ENCODE data around the gene THSD1.
"Not testable (repeated sequence)": the region's sequence is repeated elsewhere in the genome, so short reads cannot be mapped to it uniquely, and the experiment has no call there.

Gene THSD1

DNA sequence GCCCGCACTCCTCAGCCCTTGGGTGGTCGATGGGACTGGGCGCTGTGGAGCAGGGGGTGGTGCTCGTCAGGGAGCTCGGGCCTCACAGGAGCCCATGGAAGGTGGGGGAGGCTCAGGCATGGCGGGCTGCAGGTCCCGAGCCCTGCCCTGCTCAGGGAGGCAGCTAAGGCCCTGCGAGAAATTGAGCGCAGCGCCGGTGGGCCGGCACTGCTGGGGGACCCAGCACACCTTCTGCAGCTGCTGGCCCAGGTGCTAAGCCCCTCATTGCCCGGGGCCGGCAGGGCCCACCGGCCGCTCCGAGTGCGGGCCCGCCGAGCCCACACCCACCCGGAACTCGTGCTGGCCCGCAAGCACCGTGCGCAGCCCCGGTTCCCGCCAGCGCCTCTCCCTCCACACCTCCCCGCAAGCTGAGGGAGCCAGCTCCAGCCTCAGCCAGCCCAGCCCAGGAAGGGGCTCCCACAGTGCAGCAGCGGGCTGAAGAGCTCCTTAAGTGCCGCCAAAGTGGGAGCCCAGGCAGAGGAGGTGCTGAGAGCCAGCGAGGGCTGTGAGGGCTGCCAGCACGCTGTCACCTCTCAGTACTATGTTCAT is 2.2 kb upstream of the THSD1 start:
- not testable (repeated sequence) for DNase-seq

DNA sequence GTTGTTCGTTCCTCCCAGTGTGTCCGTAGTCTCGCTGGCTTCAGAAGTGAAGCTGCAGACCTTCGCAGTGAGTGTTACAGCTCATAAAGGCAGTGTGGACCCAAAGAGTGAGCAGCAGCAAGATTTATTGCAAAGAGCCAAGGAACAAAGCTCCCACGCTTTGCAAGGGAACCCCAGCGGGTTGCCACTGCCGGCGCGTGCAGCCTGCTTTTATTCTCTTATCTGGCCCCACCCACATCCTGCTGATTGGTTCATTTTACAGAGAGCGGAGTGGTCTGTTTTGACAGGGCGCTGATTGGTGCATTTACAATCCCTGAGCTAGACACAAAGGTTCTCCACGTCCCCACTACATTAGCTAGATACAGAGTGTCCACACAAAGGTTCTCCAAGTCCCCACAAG is 1.5 kb upstream of the THSD1 start:
- not testable (repeated sequence) for DNase-seq

DNA sequence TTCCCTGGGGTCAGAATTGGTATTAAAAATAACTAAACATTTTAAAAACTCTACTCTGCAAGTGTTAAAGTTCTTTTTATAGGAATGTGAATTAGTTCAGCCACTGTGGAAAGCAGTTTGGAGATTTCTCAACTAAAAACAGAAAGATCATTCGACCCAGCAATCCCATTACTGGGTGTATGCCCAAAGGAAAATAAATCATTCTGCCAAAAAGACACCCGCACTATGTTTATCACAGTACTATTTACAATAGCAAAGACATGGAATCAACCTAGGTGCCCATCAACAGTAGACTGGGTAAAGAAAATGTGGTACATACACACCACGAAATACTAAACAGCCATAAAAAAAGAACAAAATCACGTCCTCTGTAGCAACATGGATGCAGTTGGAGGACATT is 657 bp upstream of the THSD1 start:
- no peak for DNase-seq

DNA sequence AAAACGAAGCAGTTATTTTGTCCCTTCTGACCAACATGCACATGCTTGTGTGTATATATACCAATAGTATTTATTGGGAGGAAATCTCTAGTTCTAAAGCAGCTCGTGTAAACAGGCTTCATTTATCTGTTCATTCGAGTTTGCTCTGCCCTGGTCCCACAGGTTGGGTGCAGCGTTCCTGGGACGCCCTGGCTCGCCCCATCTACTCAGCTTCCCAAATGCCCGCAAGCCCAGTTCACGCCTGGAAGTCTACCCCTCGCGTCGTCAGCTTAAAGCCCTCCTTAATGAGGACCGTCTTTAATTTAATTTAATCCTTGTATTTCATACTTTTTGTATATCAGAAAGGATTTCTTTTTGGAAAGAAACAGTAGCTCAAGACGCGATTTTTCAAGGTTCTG is 604 bp downstream of the THSD1 start:
- no peak for DNase-seq

DNA sequence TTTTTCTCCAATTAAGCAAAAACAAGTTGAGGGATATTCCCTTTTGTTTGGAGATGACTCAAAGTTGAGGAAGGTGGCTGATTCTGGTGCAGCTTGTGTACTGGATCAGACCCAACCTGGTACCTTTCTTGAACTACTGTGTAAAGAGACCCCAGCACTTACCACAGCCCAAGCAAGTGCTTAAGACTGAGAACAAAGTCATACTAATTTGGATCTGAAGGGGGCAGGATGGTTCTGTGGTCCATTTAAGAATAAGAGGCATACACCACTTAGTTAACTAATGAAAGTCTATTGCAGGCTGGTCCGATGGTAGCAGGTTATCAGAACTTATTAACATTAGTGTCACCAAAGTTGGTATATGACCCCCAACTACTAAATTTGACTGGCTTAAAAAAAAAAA is 6.3 kb downstream of the THSD1 start:
- DNase-seq: no peak

DNA sequence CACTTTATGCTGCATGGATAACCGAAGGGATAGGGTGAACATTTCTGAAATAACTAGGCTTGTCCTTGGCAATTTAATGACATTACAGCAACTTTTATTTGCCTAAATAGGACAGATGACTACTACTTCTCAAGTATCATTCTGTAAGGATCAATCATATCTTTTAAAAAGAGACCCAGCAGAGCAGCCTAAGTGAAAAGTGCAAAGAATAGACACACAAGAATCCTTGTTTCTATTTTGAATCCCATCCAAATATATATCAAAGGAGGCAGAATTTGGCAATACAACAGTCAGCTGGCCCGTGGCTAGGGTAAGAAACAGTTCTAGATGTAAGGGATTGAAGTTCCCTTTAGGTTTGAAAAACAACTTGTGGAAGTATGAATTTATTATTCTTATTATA is 6.9 kb downstream of the THSD1 start:
- DNase-seq: no peak

DNA sequence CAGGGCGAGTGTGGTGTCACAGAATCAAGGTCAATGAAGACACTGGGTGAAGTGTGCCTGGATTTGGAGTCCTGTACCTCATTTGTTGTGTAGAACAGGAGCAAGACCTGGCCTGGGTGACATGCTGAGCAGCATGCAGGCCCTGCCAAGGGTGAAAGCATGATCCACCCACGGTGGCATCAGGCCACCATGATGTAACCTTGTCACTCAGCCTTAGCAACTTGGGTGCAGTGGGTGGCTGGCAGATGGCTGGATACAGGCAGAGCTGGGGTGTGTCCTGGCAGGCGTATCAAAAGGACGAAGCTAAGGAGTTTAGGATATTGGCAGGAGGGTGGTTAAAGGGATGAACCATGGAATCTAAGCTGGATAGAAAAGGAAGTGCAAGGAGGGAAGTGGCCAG is 10.3 kb downstream of the THSD1 start:
- DNase-seq: no peak

DNA sequence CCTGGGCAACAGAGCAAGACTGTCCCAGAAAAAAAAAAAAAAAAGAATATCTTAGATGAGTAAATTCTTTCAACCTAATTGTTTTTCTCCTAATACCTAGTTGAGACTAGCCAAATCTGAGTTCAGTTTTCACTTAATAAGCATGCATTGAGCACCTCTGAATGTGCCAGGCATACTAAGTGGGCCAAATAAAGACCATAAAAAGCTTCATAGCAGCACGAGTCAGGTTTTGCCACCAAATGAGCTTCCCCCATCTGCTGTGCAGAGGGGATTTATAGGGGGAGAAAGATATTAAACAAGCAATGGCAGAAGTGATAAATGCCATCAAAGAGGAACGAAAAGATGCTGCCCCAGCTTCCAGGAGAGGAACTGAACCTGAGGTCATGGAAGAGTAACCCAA is 11.4 kb downstream of the THSD1 start:
- DNase-seq: no peak

DNA sequence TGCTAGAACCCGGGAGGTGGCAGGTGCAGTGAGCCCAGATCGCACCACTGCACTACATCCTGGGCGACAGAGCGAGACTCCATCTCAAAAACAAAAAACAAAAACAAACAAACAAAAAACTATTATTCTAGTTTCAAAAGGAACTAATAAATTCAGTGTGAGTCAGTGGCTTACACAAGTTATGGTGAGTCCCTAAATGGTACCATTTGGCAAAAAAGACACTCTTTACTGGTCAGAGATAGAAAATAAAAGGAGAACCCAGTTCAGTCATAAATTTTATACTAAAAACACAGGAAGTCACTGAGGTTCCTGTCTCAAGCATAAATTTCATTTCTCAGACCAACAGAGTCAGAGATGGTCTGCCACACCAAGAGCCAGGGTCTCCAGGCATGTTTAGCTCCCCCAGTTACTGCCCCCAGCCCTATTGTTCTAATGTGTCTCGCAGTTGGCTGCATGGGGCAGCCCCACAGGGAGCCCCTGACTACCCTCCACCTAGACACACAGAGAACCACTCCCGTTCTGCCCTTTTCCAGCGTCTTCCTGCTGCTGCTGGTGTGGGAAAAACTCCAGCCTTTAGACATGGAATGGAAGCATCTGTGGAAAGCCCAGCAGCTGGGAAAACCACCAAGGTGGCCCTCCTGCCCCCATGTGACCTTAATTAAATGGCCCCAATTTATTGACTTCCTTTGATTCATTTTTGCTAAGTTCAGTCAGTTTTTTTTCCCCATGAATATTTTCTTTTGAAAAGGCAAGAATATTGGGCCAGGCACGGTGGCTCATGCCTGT is 12.2 kb downstream of the THSD1 start:
- DNase-seq: no peak

DNA sequence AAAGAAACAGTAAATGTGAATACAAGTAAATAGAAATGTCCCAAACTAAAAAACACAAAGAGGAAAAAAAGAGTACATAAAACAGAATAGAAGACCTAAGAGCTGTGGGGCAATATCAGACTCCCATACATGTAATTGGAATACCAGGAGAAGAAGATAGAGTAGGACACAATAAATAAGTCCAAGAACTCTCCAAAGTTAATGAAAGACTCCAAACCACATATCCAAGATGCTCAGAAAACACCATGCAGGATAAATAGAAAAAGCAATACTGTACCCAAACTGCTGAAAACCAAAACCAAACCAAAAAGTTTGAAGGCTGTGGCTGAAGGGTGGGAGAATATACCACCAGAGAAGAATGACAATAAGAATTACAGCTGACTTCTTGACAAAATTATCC is 18.3 kb downstream of the THSD1 start:
- no peak for DNase-seq

DNA sequence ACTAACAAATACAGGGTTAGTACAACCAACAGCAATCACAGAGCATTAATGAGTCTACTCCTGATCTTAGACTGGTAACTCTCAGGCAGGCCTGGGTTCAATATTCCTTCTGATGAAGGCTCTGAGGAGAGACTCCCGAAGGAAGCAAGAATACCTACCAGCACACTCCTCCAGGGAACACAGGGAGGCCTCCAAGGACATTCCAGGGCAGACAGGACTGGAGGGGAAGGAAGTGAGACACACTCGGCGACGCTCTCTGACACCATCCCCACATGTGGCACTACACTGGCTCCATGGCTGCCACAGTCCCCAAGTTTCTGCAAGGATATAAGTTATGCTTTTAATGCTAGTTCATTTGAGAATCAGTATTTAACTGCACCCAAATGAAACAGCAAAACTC is 20.1 kb downstream of the THSD1 start:
- DNase-seq: no peak

DNA sequence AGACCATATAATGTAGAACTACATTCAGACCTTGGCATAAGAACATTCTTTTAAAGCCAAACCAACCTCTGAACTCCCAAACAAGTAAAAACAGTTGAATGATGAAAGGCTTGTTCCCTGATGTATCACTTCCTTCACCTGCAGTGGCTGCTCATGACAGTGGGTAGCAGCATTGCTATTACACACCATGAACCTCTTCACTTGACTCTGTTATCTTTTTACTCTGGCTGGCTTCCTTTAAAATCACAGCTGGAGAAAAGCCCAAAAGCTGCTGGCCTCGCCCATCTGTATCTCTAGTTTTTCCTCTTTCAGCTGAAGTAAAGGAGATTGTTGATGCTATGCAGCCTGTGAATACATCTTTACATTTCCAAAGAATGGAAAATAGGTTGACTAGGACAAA is 22.6 kb downstream of the THSD1 start:
- no peak for DNase-seq

DNA sequence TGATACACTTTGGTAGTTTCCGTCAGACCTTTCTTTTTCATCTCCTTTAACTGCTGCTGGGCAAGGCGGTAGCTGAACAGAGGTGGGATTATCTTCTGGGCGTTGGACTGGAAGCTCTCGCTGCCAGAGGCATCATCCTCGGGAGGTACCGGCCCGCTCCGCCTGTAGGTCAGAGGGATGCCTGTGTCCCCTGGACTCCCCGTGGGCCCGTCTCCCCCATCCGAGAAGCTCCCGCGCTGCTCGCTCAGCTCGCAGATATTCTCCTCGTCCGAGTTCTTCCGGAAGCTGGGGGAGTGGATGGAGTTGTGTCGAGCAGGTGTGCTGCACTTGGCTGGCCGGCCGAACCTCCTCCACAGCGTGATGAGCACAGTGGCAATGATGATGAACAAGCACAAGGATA is 27.7 kb downstream of the THSD1 start:
- DNase-seq: no peak

DNA sequence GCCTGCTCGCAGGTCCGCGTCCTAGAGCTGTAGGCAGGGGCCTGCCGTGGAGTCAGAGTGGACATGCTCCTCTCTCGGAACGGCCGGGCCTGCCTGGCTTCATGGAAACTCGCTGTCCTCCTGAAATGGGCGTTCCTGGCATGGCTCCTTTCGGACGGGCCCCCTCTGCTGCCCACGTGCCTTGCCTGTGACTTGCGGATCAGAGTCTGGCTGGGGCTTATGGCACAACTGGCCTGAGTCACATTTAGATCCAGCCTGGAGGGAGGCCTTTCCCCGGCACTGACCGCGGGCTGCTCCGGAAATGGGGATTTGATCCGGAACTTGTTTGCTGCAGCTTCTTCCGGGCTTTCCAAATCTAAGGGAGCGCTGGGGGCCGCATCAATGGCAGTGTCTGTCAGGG is 28.1 kb downstream of the THSD1 start:
- no peak for DNase-seq

DNA sequence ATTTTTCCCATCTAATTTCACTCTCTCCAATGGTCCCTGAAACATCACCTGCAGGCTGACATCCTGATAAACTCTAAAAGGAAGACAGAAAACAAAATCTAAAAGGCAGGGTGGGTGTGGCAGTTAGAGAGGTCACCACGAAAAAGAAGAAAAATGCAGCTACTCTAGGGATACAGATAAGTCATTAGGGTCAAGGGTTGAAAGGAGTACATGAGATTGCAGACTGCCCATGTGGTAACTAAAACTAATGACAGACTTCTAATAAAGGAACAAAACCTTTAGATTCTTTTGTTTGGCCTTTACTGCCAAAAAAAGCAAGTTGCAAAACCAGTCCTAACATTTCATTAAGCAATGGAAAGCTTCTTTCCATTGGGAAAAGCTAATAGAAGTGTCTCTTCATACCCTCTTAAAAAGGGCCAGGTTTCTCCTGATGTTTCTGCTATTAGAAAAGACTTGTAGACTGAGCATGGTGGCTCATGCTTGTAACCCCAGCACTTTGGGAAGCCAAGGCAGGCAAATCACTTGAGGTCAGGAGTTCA is 31.0 kb downstream of the THSD1 start:
- no peak for DNase-seq

DNA sequence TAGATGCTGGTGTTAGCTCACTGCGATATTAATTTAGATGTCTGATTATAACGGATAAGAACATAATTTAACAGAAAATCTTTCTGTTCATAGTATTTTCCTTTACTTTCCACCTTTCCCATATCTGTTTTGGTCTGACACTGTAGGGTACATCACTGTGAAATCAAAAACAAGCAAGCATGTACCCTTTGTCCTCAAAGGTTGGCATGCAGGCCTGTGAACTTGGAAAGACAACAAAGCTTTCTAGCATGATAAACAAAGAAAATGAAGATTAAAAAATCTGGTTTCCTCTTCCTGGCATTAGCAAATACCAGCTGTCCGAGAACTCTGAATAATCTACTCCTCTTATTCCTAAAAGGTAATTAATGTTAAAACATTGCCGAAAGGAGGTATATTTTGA is 31.6 kb downstream of the THSD1 start:
- no peak for DNase-seq

DNA sequence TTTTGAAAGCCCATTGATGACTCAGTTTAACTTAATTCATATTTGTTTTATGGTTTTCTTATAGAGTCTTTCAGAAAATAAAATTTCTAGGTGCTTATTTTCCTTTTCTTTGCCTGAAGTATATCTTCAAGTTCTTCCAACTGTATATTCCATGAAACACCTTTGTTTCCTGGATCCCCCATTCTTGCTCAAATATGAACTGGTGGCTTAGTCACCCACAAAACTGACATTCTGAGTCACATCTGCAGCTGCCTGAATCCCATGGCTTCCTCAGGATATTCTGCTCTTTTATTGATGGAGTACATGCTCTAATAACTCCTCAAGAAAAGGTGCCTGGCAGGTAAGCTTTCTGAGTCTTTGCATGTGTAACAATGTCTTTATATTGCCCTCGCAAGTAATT is 32.7 kb downstream of the THSD1 start:
- not testable (repeated sequence) for DNase-seq

DNA sequence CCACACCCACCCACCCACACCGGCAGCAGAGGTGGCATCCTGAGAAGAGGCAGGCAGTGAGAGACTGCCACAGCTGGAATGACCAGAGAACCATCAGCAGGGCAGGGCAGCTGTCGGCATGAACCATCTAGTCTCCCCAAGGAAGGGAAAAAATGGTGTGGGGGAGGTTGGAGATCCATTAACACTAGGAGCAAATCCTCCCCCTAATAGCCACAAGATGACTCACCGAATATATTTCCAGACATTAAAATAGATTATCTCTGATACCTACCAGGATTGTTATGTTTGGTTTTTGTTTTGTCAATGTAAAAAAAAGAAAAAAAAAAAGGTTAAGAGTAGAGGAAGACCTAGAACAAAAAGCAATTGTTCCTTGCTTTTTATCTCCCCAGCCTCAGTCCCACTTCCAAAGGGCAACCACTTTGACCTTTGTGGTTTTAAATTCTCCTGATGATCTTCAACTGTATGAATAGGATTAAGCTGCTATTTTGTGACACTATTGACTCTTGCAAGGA is 34.2 kb downstream of the THSD1 start:
- DNase-seq: no peak

DNA sequence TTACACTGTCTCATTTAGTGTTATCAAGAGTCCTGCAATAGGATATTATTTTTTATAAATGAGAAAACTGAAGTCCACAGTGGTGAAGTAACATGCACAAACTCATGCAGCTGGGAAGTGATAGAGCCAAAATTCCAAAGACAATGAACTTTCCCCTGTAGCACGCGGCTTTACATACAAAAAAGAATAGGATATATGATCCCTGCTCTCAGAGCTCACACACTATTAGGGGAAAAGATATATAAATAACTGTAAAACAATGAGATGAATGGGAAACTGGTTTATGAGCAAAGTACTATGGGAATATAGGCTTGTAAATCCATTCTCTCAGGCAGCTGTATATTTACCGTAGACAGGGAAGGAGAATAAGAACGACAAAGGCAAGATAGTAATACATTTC is 39.7 kb downstream of the THSD1 start:
- DNase-seq: no peak

DNA sequence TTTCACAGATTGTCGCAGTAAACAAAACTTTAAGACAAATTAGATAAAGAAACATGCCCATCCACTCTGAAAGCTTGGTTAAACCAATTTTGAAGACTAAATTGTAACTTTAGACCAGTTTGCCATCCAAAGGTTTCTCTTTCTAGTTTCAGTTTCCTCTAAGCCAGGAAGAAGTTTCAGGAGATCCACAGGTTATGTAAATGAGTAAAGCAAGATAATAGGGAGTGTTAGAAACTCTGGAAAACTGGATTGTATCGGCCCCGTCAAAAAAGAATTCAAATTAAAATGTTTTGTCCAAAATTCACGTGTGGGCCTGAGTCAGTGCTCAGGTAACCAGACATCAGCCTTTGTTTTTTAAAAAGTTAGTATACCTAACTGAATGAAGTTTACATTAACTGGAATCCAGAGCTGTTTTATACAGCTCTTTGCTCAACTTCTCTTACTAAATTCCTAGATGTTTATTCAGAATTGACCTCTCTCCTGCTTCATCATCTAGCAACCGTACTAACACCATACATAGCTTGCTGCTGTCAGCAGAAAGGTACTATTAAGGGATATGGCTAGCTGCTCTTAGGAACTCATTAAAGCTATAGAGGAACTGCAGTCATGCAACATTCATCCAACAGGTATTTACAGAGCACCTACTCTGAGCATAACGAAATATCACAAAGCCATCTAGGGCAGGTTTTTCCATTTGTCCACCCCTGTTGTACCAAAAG is 43.6 kb downstream of the THSD1 start:
- not testable (repeated sequence) for DNase-seq

DNA sequence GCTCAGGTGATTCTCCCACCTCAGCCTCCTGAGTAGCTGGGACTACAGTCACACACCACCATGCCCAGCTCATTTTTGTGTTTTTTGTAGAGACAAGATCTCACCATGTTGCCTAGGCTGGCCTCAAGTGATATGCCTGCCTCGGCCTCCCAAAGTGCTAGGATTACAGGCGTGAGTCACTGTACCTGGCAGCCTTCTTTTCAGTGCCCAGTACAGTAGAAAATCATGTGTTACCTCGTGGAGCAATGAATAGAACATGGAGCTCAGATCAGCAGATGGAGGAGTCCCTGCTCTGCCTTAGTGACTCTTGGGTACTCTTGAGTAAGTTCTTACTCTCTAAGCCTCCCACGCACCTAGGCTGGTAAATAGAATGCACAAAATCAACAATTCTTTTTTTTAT is 44.7 kb downstream of the THSD1 start:
- no peak for DNase-seq

DNA sequence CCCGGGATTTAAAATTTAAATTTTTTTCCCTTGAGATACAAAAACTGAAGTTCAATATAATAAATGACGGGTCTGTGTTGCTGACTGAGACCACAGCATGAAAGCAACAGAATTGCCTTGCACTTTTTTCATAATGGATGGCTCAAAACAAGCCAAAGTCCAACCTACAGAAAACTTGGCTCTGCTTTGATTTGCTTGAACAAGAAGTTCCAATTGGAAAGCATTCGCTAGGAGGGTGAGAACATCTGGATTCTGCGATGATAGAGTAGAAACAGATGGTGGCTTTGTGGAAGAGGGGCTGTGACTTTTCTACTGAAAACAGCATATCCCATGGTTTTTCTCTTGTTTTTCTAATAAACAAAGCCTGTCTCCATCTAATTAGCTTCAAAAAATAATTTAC is 46.4 kb downstream of the THSD1 start:
- DNase-seq: no peak

DNA sequence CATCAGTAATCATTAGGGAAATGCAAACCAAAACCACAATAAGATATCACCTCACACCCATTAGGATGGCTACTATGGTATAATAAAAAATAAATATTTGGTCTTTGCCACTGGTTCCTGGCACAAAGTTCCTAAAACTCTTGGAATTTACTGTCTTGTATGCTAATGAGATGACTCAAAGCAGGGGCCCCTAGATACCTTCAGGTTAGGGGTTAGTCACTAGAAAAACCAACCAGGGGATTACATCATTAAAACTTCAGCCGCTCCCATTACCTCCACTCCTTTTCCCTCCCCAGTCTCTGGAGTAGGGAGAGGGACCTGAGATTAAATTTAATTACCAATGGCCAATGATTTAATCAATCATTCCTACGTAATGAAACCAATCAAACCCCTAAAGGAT is 49.6 kb downstream of the THSD1 start:
- DNase-seq: no peak

DNA sequence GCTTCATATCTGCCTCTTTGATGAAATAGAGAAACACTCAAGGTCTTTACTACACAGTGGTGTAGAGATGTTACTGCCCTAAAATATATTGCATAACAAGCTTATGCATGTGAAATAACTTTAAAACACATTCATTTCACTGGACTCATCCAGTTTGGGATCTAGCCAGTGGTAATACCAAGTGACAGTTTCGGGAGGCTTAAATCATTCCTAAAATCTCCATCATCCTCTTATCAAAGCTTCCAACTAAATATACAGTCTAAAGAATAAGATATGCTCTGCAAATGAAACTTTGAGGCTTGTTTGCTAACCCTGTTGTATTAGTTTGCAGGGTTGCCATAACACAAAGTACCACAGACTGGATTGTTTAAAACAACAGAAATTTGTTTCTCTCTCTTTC is 52.8 kb downstream of the THSD1 start:
- no peak for DNase-seq

All from activated CD4-positive, CD25-positive, alpha-beta regulatory T cell (primary cell).